SK-N-SH (cell line): Measurements from ENCODE around the gene PROM1. TPM values are rescaled to one million over a fixed set of nuclear protein-coding genes. Genes with fewer than 3 reads are reported as not detected.

Source experiments
- CTCF ChIA-PET: fragments of 300-600, 350-600 bp; formaldehyde crosslinking; extraction: SDS; loops from one replicate; lab custom pipeline; 2021; lab: Yijun Ruan, JAX
- POLR2A ChIA-PET: fragments of 350-600 bp; sonication (Branson Sonifier 250); formaldehyde crosslinking; extraction: SDS; loops from one replicate; lab custom pipeline; 2020; ENCODE audit warnings: antibody characterized with exemption, inconsistent platforms; lab: Yijun Ruan, JAX
- DNase-seq: peaks from one replicate; pipeline ENCODE4 v3.0.0; 2012
- H2AFZ ChIP-seq: fragments of 200-600 bp; sonication (generic); 2 replicates; pipeline ENCODE4 v1.8.1; 2016; ENCODE audit warnings: antibody characterized with exemption, mild to moderate bottlenecking, low read depth
- H3F3A ChIP-seq: fragments of 200-600 bp; sonication (generic); replicated peaks from 2 replicates; pipeline ENCODE3; 2016; ENCODE audit warnings: antibody characterized with exemption, mild to moderate bottlenecking; ENCODE audit not compliant: insufficient read depth
- H3K27ac ChIP-seq, 2 experiments: fragments of 200-500 bp in 1 of 2; fragments of 200-600 bp in 1 of 2; sonication (Bioruptor generic) in 1 of 2; sonication (generic), shearing (Covaris generic) in 1 of 2; 2 replicates each; pipeline versions ENCODE4 v1.5.1 to v1.6.1; 2014 to 2016; ENCODE audit warnings: low read depth in 2 of 2, inconsistent platforms in 1 of 2, low read length in 1 of 2, mild to moderate bottlenecking in 1 of 2, mixed read lengths in 1 of 2
- H3K27me3 ChIP-seq: fragments of 200-600 bp; sonication (generic), shearing (Covaris generic); 2 replicates; pipeline ENCODE4 v1.6.1; 2016; ENCODE audit warnings: mixed run types; ENCODE audit not compliant: insufficient read depth
- H3K36me3 ChIP-seq, 2 experiments: fragments of 200-500 bp in 1 of 2; fragments of 200-600 bp in 1 of 2; sonication (Bioruptor generic) in 1 of 2; sonication (generic) in 1 of 2; replicated peaks in 1 of 2; 2 replicates each; pipeline versions ENCODE3 to v1.5.1; 2014 to 2016; ENCODE audit warnings: low read length in 1 of 2, mild to moderate bottlenecking in 1 of 2; ENCODE audit not compliant: insufficient read depth in 2 of 2, control insufficient read depth in 1 of 2
- H3K4me1 ChIP-seq, 2 experiments: fragments of 200-500 bp in 1 of 2; fragments of 200-600 bp in 1 of 2; sonication (Bioruptor generic) in 1 of 2; sonication (generic), shearing (Covaris generic) in 1 of 2; 2 replicates each; pipeline versions ENCODE4 v1.5.1 to v1.6.1; 2014 to 2016; ENCODE audit warnings: low read depth in 1 of 2, low read length in 1 of 2, mixed run types in 1 of 2; ENCODE audit not compliant: insufficient read depth in 2 of 2, control insufficient read depth in 1 of 2
- H3K4me2 ChIP-seq: fragments of 200-600 bp; sonication (generic), shearing (Covaris generic); 2 replicates; pipeline ENCODE4 v1.6.1; 2017; ENCODE audit warnings: mixed run types
- H3K4me3 ChIP-seq, 2 experiments: fragments of 200-500 bp in 1 of 2; fragments of 200-600 bp in 1 of 2; sonication (Bioruptor generic) in 1 of 2; sonication (generic), shearing (Covaris generic) in 1 of 2; 2 replicates each; pipeline versions ENCODE4 v1.5.1 to v1.8.1; 2014 to 2016; ENCODE audit warnings: low read depth in 2 of 2, inconsistent platforms in 1 of 2, low read length in 1 of 2, mild to moderate bottlenecking in 1 of 2, mixed read lengths in 1 of 2, moderate library complexity in 1 of 2
- H3K79me2 ChIP-seq: fragments of 200-600 bp; sonication (generic); 2 replicates; pipeline ENCODE4 v1.8.1; 2017; ENCODE audit warnings: mild to moderate bottlenecking; ENCODE audit not compliant: insufficient read depth
- H3K9ac ChIP-seq: fragments of 200-600 bp; sonication (generic); 2 replicates; pipeline ENCODE4 v1.6.1; 2017; ENCODE audit warnings: mixed run types
- H3K9me2 ChIP-seq: fragments of 200-600 bp; sonication (generic); 2 replicates; pipeline ENCODE4 v1.6.1; 2017; ENCODE audit warnings: mixed run types
- H3K9me3 ChIP-seq: fragments of 200-600 bp; sonication (generic); 2 replicates; pipeline ENCODE4 v1.6.1; 2017; ENCODE audit warnings: mixed run types, mild to moderate bottlenecking, moderate library complexity
- H4K20me1 ChIP-seq: fragments of 200-600 bp; sonication (generic); 2 replicates; pipeline ENCODE4 v1.6.1; 2017; ENCODE audit warnings: mild to moderate bottlenecking, mixed run types; ENCODE audit not compliant: insufficient read depth
- CTCF ChIP-seq: fragments of 200-600 bp; sonication (generic); IDR thresholded peaks from 2 replicates; pipeline ENCODE4 v1.6.1; 2017; ENCODE audit warnings: antibody characterized with exemption, mild to moderate bottlenecking, moderate library complexity
- ELF1 ChIP-seq: IDR thresholded peaks from 2 replicates; pipeline ENCODE4 v1.4.0; 2012
- FOSL2 ChIP-seq: IDR thresholded peaks from 2 replicates; pipeline ENCODE4 v1.4.0; 2012; ENCODE audit warnings: low read depth, mild to moderate bottlenecking, moderate library complexity, borderline replicate concordance
- FOXM1 ChIP-seq: IDR thresholded peaks from 2 replicates; pipeline ENCODE4 v1.4.0; 2012; ENCODE audit warnings: low read depth, mild to moderate bottlenecking
- GABPA ChIP-seq: IDR thresholded peaks from 2 replicates; pipeline ENCODE4 v1.4.0; 2012; ENCODE audit warnings: low read depth, mild to moderate bottlenecking
- GATA2 ChIP-seq: sonication (generic); formaldehyde crosslinking; IDR thresholded peaks from 2 replicates; pipeline ENCODE4 v1.5.0; 2020; ENCODE audit warnings: mild to moderate bottlenecking, missing genetic modification reagents
- IRF3 ChIP-seq: fragments of 150-350 bp; IDR thresholded peaks from 2 replicates; pipeline ENCODE4 v1.6.1; 2016; ENCODE audit warnings: mild to moderate bottlenecking, low read depth, low read length
- JUND ChIP-seq: IDR thresholded peaks from 2 replicates; pipeline ENCODE4 v1.4.0; 2012
- NRF1 ChIP-seq: IDR thresholded peaks from 2 replicates; pipeline ENCODE4 v1.6.1; 2012; ENCODE audit warnings: low read depth, mild to moderate bottlenecking, low read length
- PBX3 ChIP-seq: IDR thresholded peaks from 2 replicates; pipeline ENCODE4; 2012
- POLR2AphosphoS5 ChIP-seq: IDR thresholded peaks from 2 replicates; pipeline ENCODE4 v1.6.1; 2012; ENCODE audit warnings: low read depth, low read length
- RAD21 ChIP-seq: IDR thresholded peaks from 2 replicates; pipeline ENCODE4 v1.6.1; 2012; ENCODE audit warnings: mild to moderate bottlenecking, low read length
- TAF1 ChIP-seq: IDR thresholded peaks from 2 replicates; pipeline ENCODE4 v1.6.1; 2012; ENCODE audit warnings: low read depth, mild to moderate bottlenecking, low read length, moderate library complexity, borderline replicate concordance
- TCF12 ChIP-seq: IDR thresholded peaks from 2 replicates; pipeline ENCODE4 v1.4.0; 2012
- USF1 ChIP-seq: IDR thresholded peaks from 2 replicates; pipeline ENCODE4 v1.4.0; 2012; ENCODE audit warnings: low read depth, borderline replicate concordance
- USF2 ChIP-seq: fragments of 150-350 bp; IDR thresholded peaks from 2 replicates; pipeline ENCODE4 v1.6.1; 2017; ENCODE audit warnings: antibody characterized with exemption, low read length, low read depth, borderline replicate concordance
- YY1 ChIP-seq: IDR thresholded peaks from 2 replicates; pipeline ENCODE4 v1.4.0; 2012; ENCODE audit warnings: low read depth, mild to moderate bottlenecking
- ZBTB33 ChIP-seq: IDR thresholded peaks from 2 replicates; pipeline ENCODE4 v1.4.0; 2012; ENCODE audit warnings: low read depth, borderline replicate concordance
- WGBS: methylation state at CpG from one replicate; pipeline ENCODE4 v1.1.6; 2017; ENCODE audit warnings: low lambda C conversion rate; 5-methylcytosine and 5-hydroxymethylcytosine counted together
- polyA plus RNA-seq, 3 experiments: library from polyadenylated mRNA; depleted of rRNA; stranded (reverse); fragments of >200 nt; gene quantifications; 2 replicates each; pipeline ENCODE4 v1.2.3, GENCODE V29; 2012

Gene PROM1
- polyA plus RNA-seq, 1 of the 3 experiments (the other 2 are of a cell fraction), result not detected

- H3K27ac ChIP-seq, result no peak overlapping the region
- no peak overlapping the region for H3K4me3 ChIP-seq
- H3F3A ChIP-seq, result no peaks in the 10 kb centered on the region
- H2AFZ ChIP-seq, result no peak overlapping the region
- ChIA-PET CTCF (interaction anchor here (1.2 to 2.6 kb wide), 3 partner anchors 24 to 126 kb away, joined by 3 to 9 read pairs (median 6); no protein-coding TSS in a partner anchor), POLR2A (no interaction called here)
- H3K4me1 ChIP-seq, result no peaks in the 10 kb centered on the region
- no peak overlapping the region for H3K9ac ChIP-seq
- no peaks in the 10 kb centered on the region for H3K9me3 ChIP-seq
- H3K4me2 ChIP-seq, result no peak overlapping the region
- DNase-seq, result no peak
- WGBS, result 91% methylated on average over 5 of the region's 5 CpGs
- TF ChIP-seq GATA2 (CRISPR knock-in tag) (no peak), FOXM1 (no peak), USF1 (no peak), ELF1 (no peak), GABPA (no peak), YY1 (no peak), FOSL2 (no peak)
- H4K20me1 ChIP-seq, result no peaks in the 10 kb centered on the region
- H3K79me2 ChIP-seq, result no peaks in the 10 kb centered on the region
- no peaks in the 10 kb centered on the region; the same call in 1 of the 2 replicates for H3K27me3 ChIP-seq
- no peaks in the 10 kb centered on the region for H3K36me3 ChIP-seq
- H3K9me2 ChIP-seq, result no peaks in the 10 kb centered on the region
These were observed 152.2 kb downstream of the PROM1 start for GRCh38 chr4:15931451-15932210.

- POLR2A ChIA-PET, result no interaction called here
These were observed 153.5 kb downstream of the PROM1 start for GRCh38 chr4:15930314-15930713.

More at GRCh38 chr4:15930314-15930713, 153.5 kb downstream of the PROM1 start:
- Histone ChIP-seq H3K9me2 (no peaks in the 10 kb centered on the region), H3K27ac (no peak overlapping the region), H3K4me1 (no peaks in the 10 kb centered on the region), H3K79me2 (no peaks in the 10 kb centered on the region), H4K20me1 (no peaks in the 10 kb centered on the region), H3K4me3 (no peak overlapping the region), H3K36me3 (no peaks in the 10 kb centered on the region), H3K4me2 (no peak overlapping the region), H3F3A (no peaks in the 10 kb centered on the region), H3K27me3 (no peaks in the 10 kb centered on the region; the same call in 1 of the 2 replicates), H3K9me3 (no peaks in the 10 kb centered on the region), H3K9ac (no peak overlapping the region), H2AFZ (no peak overlapping the region)
- 89% methylated on average over 7 of the region's 7 CpGs for WGBS
- CTCF ChIA-PET, result interaction anchor here (2.0 to 2.6 kb wide), 2 partner anchors 26 to 48 kb away, joined by 6 to 9 read pairs; no protein-coding TSS in a partner anchor
- no peak for DNase-seq
- TF ChIP-seq JUND, result no peak
- TF ChIP-seq TCF12, result no peak
- no peak for TF ChIP-seq CTCF
- TF ChIP-seq NRF1, result no peak
- no peak for TF ChIP-seq PBX3
- TF ChIP-seq IRF3, result no peak
- no peak for TF ChIP-seq GABPA
- no peak for TF ChIP-seq USF2
- no peak for TF ChIP-seq RAD21
- no peak for TF ChIP-seq GATA2 (CRISPR knock-in tag)
- no peak for TF ChIP-seq POLR2AphosphoS5
- no peak for TF ChIP-seq TAF1
- TF ChIP-seq USF1, result no peak
- TF ChIP-seq ELF1, result no peak
- TF ChIP-seq FOXM1, result no peak
- no peak for TF ChIP-seq ZBTB33
